Ovary (tissue), 3 donors: ENCODE data around the gene FBXL7.

Experiments
- POLR2A ChIP-seq: fragments of 450-650 bp; IDR thresholded peaks from one replicate; pipeline ENCODE4 v1.6.1; 2017; ENCODE audit warnings: antibody characterized with exemption, mild to moderate bottlenecking, moderate library complexity
- TF ChIP-seq, protein P1 (sequence below), 3 donors: fragments of 450-650 bp in 2 of 3; fragments of 200-600 bp in 1 of 3; IDR thresholded peaks; one replicate each; pipeline versions ENCODE4 v1.5.1 to v1.8.0; 2016 to 2022; ENCODE audit warnings: antibody characterized with exemption in 3 of 3, mild to moderate bottlenecking in 1 of 3
- donor health status: DM: no; HTN: no; CAD: no.

DNA sequence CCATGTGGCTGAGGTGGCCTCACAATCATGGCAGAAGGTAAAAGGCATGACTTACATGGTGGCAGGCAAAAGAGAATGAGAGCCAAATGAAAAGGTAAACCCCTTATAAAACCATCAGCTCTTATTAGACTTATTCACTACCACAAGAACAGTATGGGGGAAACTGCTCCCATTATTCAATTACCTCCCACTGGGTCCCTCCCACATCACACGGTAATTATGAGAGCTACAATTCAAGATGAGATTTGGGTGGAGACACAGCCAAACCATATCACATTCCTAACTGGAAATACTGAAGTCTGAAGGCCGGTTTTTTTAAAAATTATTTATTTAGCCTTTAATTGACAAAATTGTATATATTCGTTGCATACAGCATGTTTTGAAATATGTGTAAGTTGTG lies 28.5 kb downstream of the FBXL7 start:
- TF ChIP-seq, protein P1, sequence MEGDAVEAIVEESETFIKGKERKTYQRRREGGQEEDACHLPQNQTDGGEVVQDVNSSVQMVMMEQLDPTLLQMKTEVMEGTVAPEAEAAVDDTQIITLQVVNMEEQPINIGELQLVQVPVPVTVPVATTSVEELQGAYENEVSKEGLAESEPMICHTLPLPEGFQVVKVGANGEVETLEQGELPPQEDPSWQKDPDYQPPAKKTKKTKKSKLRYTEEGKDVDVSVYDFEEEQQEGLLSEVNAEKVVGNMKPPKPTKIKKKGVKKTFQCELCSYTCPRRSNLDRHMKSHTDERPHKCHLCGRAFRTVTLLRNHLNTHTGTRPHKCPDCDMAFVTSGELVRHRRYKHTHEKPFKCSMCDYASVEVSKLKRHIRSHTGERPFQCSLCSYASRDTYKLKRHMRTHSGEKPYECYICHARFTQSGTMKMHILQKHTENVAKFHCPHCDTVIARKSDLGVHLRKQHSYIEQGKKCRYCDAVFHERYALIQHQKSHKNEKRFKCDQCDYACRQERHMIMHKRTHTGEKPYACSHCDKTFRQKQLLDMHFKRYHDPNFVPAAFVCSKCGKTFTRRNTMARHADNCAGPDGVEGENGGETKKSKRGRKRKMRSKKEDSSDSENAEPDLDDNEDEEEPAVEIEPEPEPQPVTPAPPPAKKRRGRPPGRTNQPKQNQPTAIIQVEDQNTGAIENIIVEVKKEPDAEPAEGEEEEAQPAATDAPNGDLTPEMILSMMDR (IDR thresholded peaks at IDR 0.05): no peak
- no peak for TF ChIP-seq POLR2A
